Stimulated activated CD8-positive, alpha-beta memory T cell treated with anti-CD3 and anti-CD28 coated beads, Interleukin-4, amount 100 ng/mL, for 24 hours (primary cell): ENCODE results near the gene EIF2S2.

Source experiments
- DNase-seq: peaks from one replicate; pipeline ENCODE4 v3.0.0-alpha.2; 2020; ENCODE audit warnings: low read depth

The EIF2S2 gene

GRCh38 chr20:34064286-34064685, 47.8 kb downstream of the EIF2S2 start:
- no peak for DNase-seq

- DNase-seq = no peak
These were observed 49.2 kb downstream of the EIF2S2 start for GRCh38 chr20:34062570-34063482.

GRCh38 chr20:34061695-34062094, 50.3 kb downstream of the EIF2S2 start:
- no peak for DNase-seq

GRCh38 chr20:34060970-34061369, 51.1 kb downstream of the EIF2S2 start:
- DNase-seq = no peak

- DNase-seq = no peak
These were observed 53.2 kb downstream of the EIF2S2 start for GRCh38 chr20:34058831-34059230.

GRCh38 chr20:34055290-34055689, 56.8 kb downstream of the EIF2S2 start:
- DNase-seq = no peak

- no peak for DNase-seq
These were observed 59.6 kb downstream of the EIF2S2 start for GRCh38 chr20:34052414-34052813.

GRCh38 chr20:34049897-34050695, 61.9 kb downstream of the EIF2S2 start:
- no peak for DNase-seq

GRCh38 chr20:34049389-34049788, 62.7 kb downstream of the EIF2S2 start:
- no peak for DNase-seq

- no peak for DNase-seq
These were observed 64.1 kb downstream of the EIF2S2 start for GRCh38 chr20:34047917-34048316.

- no peak for DNase-seq
These were observed 64.9 kb downstream of the EIF2S2 start for GRCh38 chr20:34047010-34047687.

- DNase-seq = no peak
These were observed 65.9 kb downstream of the EIF2S2 start for GRCh38 chr20:34045930-34046725.

GRCh38 chr20:34045294-34045693, 66.7 kb downstream of the EIF2S2 start:
- DNase-seq = no peak

GRCh38 chr20:34043025-34043424, 69.0 kb downstream of the EIF2S2 start:
- no peak for DNase-seq

GRCh38 chr20:34042262-34042661, 69.8 kb downstream of the EIF2S2 start:
- DNase-seq = no peak

GRCh38 chr20:34041226-34041625, 70.8 kb downstream of the EIF2S2 start:
- no peak for DNase-seq

- DNase-seq = no peak
These were observed 71.6 kb downstream of the EIF2S2 start for GRCh38 chr20:34040300-34040995.
